AG10803 (cell line): ENCODE data around the gene RIC3.

Experiments used
- DNase-seq: peaks from one replicate; pipeline ENCODE4 v3.0.0; 2010; ENCODE audit warnings: low read depth
- H3K4me3 ChIP-seq: 2 replicates; pipeline ENCODE4 v1.5.1; 2011; ENCODE audit warnings: mild to moderate bottlenecking, low read length, control low read depth
- TF ChIP-seq, protein P1 (sequence below): conservative IDR thresholded peaks from 2 replicates; pipeline ENCODE4 v1.5.1; 2011; ENCODE audit warnings: mild to moderate bottlenecking, low read length, control low read depth, inconsistent platforms

Gene RIC3

GRCh38 chr11:8126649-8127289 is 42.1 kb downstream of the RIC3 start:
- TF ChIP-seq, protein P1, sequence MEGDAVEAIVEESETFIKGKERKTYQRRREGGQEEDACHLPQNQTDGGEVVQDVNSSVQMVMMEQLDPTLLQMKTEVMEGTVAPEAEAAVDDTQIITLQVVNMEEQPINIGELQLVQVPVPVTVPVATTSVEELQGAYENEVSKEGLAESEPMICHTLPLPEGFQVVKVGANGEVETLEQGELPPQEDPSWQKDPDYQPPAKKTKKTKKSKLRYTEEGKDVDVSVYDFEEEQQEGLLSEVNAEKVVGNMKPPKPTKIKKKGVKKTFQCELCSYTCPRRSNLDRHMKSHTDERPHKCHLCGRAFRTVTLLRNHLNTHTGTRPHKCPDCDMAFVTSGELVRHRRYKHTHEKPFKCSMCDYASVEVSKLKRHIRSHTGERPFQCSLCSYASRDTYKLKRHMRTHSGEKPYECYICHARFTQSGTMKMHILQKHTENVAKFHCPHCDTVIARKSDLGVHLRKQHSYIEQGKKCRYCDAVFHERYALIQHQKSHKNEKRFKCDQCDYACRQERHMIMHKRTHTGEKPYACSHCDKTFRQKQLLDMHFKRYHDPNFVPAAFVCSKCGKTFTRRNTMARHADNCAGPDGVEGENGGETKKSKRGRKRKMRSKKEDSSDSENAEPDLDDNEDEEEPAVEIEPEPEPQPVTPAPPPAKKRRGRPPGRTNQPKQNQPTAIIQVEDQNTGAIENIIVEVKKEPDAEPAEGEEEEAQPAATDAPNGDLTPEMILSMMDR: no peak
- H3K4me3 ChIP-seq: no peak overlapping the region
- DNase-seq: no peak

DNA sequence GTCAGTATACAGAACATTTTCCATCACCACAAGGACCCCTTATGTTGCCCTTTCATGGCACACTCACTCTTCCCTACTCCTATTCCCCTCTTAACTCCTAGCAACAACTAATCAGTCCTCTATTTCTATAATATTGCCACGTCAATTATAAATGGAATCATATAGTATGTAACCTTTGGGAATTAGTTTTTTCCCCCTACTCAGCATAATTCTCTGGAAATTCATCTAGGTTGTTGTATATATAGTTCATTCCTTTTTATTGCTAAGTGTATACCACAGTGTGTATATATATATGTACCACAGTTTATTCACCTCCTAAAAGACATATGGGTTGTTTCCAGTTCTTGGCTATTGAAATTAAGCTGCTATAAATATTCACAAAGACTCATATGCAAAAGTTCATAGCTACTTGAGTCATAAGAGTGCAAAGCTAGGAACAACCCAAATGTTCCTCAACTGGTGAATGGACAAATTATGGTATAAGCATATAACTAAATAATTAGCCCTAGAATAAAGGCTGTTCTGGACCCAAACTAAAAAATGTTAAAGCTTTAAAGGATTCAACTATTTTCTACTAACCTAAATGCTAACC is 46.6 kb downstream of the RIC3 start:
- no peak for DNase-seq
- TF ChIP-seq, protein P1: no peak

GRCh38 chr11:8111636-8112035 is 57.2 kb downstream of the RIC3 start:
- DNase-seq: peak; percentile 29
- TF ChIP-seq, protein P1: no peak
- H3K4me3 ChIP-seq: no peak overlapping the region

More for the DNA sequence above, 46.6 kb downstream of the RIC3 start:
- H3K4me3 ChIP-seq: no peak overlapping the region

DNA sequence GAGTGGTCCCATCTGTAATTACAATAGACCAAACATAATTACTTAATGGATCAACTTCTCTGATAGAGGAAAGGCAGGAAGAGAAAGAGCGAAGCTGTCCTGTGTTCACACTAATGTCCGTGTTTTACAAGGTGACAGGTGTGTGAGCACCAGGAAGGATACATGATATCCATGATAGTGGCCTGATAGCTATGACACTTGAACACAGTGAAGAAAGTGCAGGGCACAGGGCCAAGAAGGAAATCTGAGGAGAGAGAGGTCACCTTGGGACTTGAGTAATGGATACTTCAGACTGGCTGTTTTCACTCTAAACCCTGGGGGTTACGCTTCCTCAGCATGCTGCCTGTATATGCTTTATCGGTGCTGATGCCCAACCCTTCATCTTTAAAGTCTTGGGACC is 58.4 kb downstream of the RIC3 start:
- TF ChIP-seq, protein P1: no peak
- H3K4me3 ChIP-seq: no peak overlapping the region
- no peak for DNase-seq

- no peak overlapping the region for H3K4me3 ChIP-seq
- DNase-seq: no peak
- TF ChIP-seq, protein P1: no peak
Observed at GRCh38 chr11:8109675-8110074, 59.1 kb downstream of the RIC3 start.

- DNase-seq: no peak
- no peak overlapping the region for H3K4me3 ChIP-seq
- TF ChIP-seq, protein P1: no peak
Observed at GRCh38 chr11:8108421-8108820, 60.4 kb downstream of the RIC3 start.

DNA sequence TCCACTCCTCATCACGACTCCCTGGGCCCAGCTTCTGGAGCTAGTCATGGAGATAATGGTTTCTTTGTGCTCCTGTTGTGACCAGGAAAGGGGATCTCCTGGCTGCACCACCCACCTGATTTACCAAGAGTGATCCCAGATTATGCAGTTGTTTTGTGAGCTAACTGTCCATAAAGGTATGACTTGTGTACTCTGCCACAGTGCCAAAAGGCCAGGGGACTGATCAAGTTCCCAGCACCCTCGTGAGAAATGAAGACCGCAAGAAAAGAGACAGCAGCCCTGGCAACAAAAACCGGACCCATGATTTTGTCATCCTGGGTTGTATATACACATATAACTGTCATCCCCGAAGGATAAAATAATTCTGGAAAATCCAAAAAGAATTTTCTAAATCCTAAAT is 61.2 kb downstream of the RIC3 start:
- TF ChIP-seq, protein P1: no peak
- no peak for DNase-seq
- H3K4me3 ChIP-seq: no peak overlapping the region
